Activated naive CD4-positive, alpha-beta T cell treated with anti-CD3 and anti-CD28 coated beads, Interleukin-2, amount 10 ng/mL, durations not matched to agents 7 days and 5 days (primary cell): Measurements from ENCODE around the gene CIAO3.
A peak's percentile ranks its signal among the peaks of the same experiment; 100 is the strongest.
"Not testable (repeated sequence)": the region's sequence is repeated elsewhere in the genome, so short reads cannot be mapped to it uniquely, and the experiment has no call there.

ENCODE experiments used
- CTCF ChIA-PET: fragments of 350-600 bp; sonication (Branson Sonifier 250); formaldehyde crosslinking; loops from one replicate; lab custom pipeline; 2021; ENCODE audit warnings: antibody characterized with exemption; lab: Charles Lee
- DNase-seq: peaks from one replicate; pipeline ENCODE4 v3.0.0-alpha.2; 2020
- H3K27ac Mint-ChIP-seq: one replicate; pipeline ENCODE4 v1.8.0; 2021; ENCODE audit warnings: mild to moderate bottlenecking, moderate library complexity, mixed read lengths
- H3K27me3 Mint-ChIP-seq: one replicate; pipeline ENCODE4 v1.8.0; 2021; ENCODE audit warnings: mild to moderate bottlenecking, mixed read lengths
- H3K36me3 Mint-ChIP-seq: one replicate; pipeline ENCODE4 v1.8.0; 2021; ENCODE audit warnings: mixed read lengths
- H3K4me1 Mint-ChIP-seq: one replicate; pipeline ENCODE4 v1.8.0; 2021; ENCODE audit warnings: mixed read lengths
- H3K4me3 Mint-ChIP-seq: one replicate; pipeline ENCODE4 v1.8.0; 2021; ENCODE audit warnings: mild to moderate bottlenecking, moderate library complexity, mixed read lengths
- H3K9me3 Mint-ChIP-seq: one replicate; pipeline ENCODE4 v1.8.0; 2021; ENCODE audit warnings: mixed read lengths

Gene CIAO3

DNA sequence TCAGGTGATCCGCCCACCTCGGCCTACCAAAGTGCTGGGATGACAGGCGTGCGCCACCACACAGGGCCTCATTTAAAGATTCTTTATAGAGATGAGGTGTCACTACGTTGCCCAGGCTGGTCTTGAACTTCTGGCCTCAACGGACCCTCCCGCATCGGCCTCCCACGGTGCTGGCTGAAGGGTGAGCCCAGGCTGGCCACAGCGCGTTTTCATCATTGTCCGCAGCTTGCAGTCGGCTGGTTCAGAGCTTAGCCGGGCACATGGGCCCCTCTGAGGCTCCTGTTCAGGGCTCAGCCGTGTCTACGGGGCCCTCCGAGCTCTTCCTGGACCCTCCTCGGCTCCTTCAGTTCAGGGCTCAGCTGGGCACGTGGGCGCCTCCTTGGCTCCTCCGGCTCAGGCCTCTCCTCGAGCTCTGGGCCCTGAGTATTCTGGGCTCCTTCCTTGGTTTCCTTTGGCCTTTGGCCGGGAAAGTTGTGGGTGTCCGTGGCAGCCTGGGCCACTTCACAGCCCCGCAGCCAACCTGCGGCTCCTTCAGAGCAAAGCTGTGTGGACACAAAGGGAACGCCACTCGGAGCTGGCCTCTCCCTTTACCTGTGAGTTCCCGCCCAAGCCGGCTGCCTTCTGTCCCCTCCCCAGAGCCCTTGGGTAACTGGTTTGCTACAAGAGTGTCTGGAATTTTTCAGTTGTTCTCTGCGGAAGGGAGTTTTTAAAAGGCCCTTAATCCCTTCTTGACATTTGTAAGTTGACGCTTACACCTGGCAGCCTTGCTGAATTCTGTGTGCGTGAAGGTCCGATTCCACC is 18.5 kb upstream of the CIAO3 start:
- CTCF ChIA-PET: interaction anchor here (1.0 kb wide), 1 partner anchor 27 kb away, joined by 3 read pairs; no protein-coding TSS in a partner anchor
- Mint-ChIP-seq H3K4me3 (no peak overlapping the region), H3K9me3 (no peaks in the 10 kb centered on the region), H3K36me3 (no peaks in the 10 kb centered on the region), H3K4me1 (peaks cover 6% of the 10 kb centered on the region), H3K27me3 (peaks cover 4% of the 10 kb centered on the region), H3K27ac (no peak overlapping the region)
- DNase-seq: no peak

DNA sequence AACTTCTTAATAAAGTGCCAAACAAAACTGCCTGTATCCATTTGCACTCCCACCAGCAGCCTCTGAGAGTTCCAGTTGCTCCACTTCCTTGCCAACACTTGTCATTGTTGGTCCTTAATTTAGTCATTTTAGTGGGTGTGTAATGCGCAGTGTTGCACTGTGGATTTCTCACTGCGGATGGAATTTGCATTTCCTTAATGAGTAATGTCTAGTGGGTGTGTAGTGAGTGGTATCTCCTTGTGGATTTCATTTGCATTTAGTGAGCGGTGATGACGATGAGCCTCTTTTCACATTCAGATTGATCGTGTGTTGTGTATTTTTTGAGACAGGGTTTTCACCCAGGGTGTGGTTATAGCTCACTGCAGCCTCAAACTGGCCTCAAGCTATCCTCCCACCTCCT is 15.6 kb upstream of the CIAO3 start:
- peaks cover 6% of the 10 kb centered on the region for H3K4me1 Mint-ChIP-seq
- peaks cover 4% of the 10 kb centered on the region for H3K27me3 Mint-ChIP-seq
- no peak overlapping the region for H3K4me3 Mint-ChIP-seq
- no peaks in the 10 kb centered on the region for H3K9me3 Mint-ChIP-seq
- H3K27ac Mint-ChIP-seq: no peak overlapping the region
- CTCF ChIA-PET: interaction anchor here (0.7 to 1.0 kb wide), 2 partner anchors 28 to 32 kb away, joined by 3 read pairs; no protein-coding TSS in a partner anchor
- DNase-seq: no peak
- H3K36me3 Mint-ChIP-seq: no peaks in the 10 kb centered on the region

DNA sequence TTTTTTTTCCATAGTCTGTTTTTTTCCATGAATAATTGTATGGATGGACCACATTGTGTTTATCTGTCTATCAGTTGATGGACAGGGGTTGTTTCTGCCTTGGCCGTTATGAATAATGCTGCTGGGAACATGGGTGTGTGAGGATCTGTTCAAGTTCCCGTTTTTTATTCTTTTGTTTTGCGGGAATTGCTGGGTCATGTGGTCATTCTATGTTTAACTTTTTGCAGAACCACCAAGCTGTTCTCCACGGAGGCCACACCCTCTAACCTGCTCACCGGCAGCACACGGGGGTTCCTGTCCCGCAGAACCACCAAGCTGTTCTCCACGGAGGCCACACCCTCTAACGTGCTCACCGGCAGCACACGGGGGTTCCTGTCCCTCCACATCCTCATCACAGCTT is 13.9 kb upstream of the CIAO3 start:
- H3K27me3 Mint-ChIP-seq: peaks cover 8% of the 10 kb centered on the region
- CTCF ChIA-PET: interaction anchor here (1.7 to 2.0 kb wide), 2 partner anchors 14 to 42 kb away, joined by 4 to 5 read pairs; partner anchors contain the start of gene CIAO3
- no peak overlapping the region for H3K27ac Mint-ChIP-seq
- H3K4me1 Mint-ChIP-seq: peaks cover 6% of the 10 kb centered on the region
- no peak overlapping the region for H3K4me3 Mint-ChIP-seq
- no peaks in the 10 kb centered on the region for H3K36me3 Mint-ChIP-seq
- DNase-seq: no peak
- no peaks in the 10 kb centered on the region for H3K9me3 Mint-ChIP-seq

DNA sequence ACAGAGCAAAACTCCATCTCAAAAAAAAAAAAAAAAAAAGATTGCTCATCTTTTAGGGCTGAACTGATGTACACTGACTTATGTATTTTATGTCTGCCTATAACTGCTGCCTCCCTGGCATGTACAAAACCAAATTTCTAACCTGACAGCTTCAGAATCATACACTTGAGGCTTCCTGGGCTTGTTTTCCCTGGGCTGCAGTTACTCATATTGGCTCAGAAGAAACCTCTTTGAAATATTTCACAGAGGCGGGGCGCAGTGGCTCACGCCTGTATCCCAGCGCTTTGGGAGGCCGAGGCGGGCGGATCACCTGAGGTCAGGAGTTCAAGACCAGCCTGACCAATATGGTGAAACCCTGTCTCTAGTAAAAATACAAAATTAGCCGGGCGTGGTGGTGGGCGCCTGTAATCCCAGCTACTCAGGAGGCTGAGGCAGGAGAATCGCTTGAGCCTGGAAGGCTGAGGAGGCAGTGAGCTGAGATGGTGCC is 13.4 kb upstream of the CIAO3 start:
- H3K9me3 Mint-ChIP-seq, H3K27ac Mint-ChIP-seq, DNase-seq, H3K4me3 Mint-ChIP-seq, H3K4me1 Mint-ChIP-seq, H3K27me3 Mint-ChIP-seq, H3K36me3 Mint-ChIP-seq: not testable (repeated sequence)
- CTCF ChIA-PET: interaction anchor here (1.7 to 2.0 kb wide), 2 partner anchors 14 to 42 kb away, joined by 4 to 5 read pairs; partner anchors contain the start of gene CIAO3

DNA sequence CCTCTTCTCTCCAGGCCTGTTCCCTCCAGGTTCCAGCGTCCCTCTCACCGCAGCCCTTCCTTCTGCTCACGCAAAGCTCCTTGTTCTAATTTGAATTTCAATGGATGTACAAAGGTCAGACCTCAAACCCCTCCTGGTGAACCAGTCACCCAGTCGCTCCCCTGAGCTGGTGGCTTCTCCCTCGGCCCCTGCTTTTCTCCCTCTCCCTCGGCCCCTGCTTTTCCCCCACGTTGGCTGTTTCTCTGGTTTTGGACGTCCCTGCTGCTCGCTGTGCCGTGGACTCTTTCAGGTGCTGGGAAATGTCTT is 11.2 kb upstream of the CIAO3 start:
- no peak overlapping the region for H3K4me3 Mint-ChIP-seq
- no peaks in the 10 kb centered on the region for H3K9me3 Mint-ChIP-seq
- CTCF ChIA-PET: interaction anchor here (1.7 kb wide), 1 partner anchor 11 kb away, joined by 3 read pairs; the partner anchor contains the start of gene CIAO3
- peaks cover 4% of the 10 kb centered on the region for H3K27me3 Mint-ChIP-seq
- no peaks in the 10 kb centered on the region for H3K36me3 Mint-ChIP-seq
- peaks cover 3% of the 10 kb centered on the region for H3K4me1 Mint-ChIP-seq
- no peak for DNase-seq
- H3K27ac Mint-ChIP-seq: no peak overlapping the region

DNA sequence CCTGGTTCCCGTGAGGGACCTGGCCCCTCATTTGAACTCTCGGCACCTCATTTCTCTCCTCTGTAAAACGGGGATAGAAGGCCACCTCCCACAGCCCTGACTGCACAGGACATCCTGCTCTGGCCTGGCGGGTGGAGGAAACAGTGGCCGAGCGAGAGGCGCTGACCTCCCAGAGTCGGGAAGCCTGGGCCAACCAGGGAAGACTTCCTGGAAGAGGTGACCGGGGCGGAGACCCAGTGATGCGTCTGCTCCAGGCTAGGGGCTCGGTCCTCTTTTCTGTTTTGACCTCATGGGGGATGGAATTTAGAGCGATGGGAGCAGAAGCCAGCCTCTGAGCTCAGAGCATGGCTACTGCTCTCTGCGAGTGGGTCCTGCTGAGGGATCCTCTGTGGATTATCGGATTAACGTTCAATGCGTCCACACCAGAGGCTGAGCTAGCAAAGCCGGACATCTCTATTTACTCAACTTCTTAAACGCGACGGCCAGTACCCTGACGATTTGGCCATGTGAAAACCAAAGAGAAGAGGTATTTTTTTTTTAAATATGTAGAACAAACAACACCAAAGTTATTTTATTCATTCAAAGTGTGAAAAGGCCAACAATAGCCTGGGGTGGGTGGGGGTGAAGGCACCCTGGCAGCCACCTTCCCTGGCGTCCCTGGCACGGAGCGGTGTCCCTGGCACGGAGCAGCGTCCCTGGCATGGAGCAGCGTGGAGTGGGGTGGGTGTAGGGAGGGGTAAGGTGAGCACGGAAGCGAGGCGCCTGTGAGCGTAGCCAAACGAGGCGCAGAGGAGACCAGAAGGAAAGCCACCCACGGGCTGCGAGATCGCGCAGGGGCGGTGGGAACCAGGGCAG is 10.6 kb upstream of the CIAO3 start:
- H3K4me3 Mint-ChIP-seq: no peak overlapping the region
- CTCF ChIA-PET: interaction anchor here (1.7 kb wide), 1 partner anchor 10 kb away, joined by 3 read pairs; the partner anchor contains the start of gene CIAO3
- H3K9me3 Mint-ChIP-seq: no peaks in the 10 kb centered on the region
- H3K27ac Mint-ChIP-seq: no peak overlapping the region
- H3K4me1 Mint-ChIP-seq: peaks cover 3% of the 10 kb centered on the region
- DNase-seq: no peak
- H3K27me3 Mint-ChIP-seq: peaks cover 4% of the 10 kb centered on the region
- no peaks in the 10 kb centered on the region for H3K36me3 Mint-ChIP-seq

DNA sequence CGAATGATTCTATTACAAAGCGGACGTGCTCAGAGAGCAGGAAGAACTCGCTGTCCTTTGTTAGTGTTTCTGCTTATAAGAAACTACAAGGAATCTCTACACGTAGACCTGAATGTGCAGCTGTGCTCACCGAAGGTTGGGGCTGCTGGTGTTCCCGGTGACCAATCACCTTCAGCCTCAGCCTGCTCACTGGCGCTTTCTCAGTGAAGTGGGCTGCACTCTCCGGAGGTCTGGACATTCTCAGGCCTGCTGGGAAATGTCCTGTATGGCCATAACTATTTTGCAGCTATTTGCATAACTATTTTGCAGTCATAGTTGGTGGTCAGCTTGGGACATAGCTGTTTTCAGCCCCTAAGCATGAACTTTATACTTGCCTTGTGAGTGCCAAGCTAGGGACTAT is 9.7 kb upstream of the CIAO3 start:
- DNase-seq: no peak
- no peaks in the 10 kb centered on the region for H3K36me3 Mint-ChIP-seq
- no peak overlapping the region for H3K4me3 Mint-ChIP-seq
- CTCF ChIA-PET: no interaction called here
- peaks cover 4% of the 10 kb centered on the region for H3K27me3 Mint-ChIP-seq
- H3K9me3 Mint-ChIP-seq: no peaks in the 10 kb centered on the region
- H3K27ac Mint-ChIP-seq: no peak overlapping the region
- peaks cover 3% of the 10 kb centered on the region for H3K4me1 Mint-ChIP-seq

DNA sequence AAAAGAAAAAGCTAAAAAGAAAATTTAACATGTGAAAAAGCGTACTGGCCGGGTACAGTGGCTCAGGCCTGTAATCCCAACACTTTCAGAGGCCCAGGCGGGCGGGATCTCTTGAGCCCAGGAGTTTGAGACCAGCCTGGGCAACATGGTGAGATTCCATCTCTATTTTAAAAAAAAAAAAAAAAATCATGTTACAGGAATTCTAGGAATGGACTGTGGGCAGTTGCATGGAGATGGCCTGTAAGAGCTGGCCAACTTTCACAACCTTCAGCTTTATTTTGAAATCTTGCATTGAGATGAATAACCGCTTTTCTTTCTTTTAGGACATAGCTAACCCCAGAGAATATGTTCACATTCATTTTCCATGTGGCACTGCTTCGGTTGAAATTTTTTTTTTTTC is 8.2 kb upstream of the CIAO3 start:
- CTCF ChIA-PET: interaction anchor here (0.7 kb wide), 1 partner anchor 29 kb away, joined by 3 read pairs; no protein-coding TSS in a partner anchor
- Mint-ChIP-seq H3K27ac (no peak overlapping the region), H3K4me3 (no peak overlapping the region), H3K4me1 (no peaks in the 10 kb centered on the region), H3K36me3 (no peaks in the 10 kb centered on the region), H3K9me3 (no peaks in the 10 kb centered on the region), H3K27me3 (peaks cover 4% of the 10 kb centered on the region)
- no peak for DNase-seq

DNA sequence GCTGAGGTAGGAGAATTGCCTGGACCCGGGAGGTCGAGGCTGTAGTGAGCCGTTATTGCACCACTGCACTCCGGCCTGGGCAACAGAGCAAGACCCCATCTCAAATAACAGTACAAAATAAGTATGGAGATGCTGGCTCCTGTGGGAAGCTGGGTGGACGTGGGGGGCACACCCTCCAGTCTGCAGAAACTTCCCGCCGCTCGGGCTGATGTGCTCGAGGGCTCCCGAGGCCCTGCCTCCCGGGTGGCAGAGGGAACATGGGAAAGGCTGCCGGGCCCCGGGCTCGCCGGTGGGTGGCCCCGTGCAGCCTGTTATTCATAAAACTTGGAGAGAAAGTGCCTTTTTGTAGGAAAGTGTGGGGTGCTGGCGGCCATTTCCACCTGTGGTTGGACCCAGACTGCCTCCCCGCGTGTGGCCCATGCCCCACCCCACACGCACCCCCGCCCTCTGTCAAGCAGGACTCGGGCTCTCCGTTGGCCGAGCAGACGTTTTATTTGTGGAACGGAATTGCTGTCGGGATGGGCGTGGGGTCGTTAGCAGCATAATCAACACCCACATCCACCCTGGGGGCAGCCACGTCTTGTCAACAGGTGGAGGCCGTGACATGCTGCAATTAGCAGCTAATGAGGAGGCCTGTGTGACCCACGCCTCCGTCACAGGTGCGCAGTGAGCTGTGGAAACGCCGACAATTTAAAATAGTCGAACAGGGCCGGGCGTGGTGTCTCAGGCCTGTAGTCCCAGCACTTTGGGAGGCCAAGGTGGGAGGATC is 7.4 kb upstream of the CIAO3 start:
- Mint-ChIP-seq H3K4me1 (no peaks in the 10 kb centered on the region), H3K36me3 (no peaks in the 10 kb centered on the region), H3K4me3 (no peak overlapping the region), H3K9me3 (no peaks in the 10 kb centered on the region), H3K27me3 (peaks cover 4% of the 10 kb centered on the region), H3K27ac (no peak overlapping the region)
- CTCF ChIA-PET: no interaction called here
- no peak for DNase-seq

DNA sequence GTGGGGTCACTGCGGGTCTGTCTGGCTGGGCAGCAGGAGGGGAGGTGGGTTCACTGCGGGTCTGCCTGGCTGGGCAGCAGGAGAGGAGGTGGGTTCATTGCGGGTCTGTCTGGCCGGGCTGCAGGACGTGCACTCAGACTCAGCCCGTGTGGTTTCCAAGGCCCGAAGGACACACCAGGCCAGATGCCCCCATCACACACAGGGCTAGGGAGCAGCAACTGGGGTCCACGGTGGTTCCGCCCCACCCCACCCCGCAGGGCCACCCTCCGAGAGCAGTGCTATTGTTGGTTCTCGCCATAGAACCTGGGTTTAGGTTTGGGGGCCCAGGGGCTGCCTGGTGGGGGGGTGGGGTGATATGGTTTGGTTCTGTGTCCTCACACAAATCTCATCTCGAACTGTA is 5.8 kb upstream of the CIAO3 start:
- CTCF ChIA-PET: no interaction called here
- no peak overlapping the region for H3K4me3 Mint-ChIP-seq
- DNase-seq: no peak
- H3K27me3 Mint-ChIP-seq: peaks cover 4% of the 10 kb centered on the region
- no peaks in the 10 kb centered on the region for H3K36me3 Mint-ChIP-seq
- no peak overlapping the region for H3K27ac Mint-ChIP-seq
- H3K4me1 Mint-ChIP-seq: no peaks in the 10 kb centered on the region
- H3K9me3 Mint-ChIP-seq: no peaks in the 10 kb centered on the region

DNA sequence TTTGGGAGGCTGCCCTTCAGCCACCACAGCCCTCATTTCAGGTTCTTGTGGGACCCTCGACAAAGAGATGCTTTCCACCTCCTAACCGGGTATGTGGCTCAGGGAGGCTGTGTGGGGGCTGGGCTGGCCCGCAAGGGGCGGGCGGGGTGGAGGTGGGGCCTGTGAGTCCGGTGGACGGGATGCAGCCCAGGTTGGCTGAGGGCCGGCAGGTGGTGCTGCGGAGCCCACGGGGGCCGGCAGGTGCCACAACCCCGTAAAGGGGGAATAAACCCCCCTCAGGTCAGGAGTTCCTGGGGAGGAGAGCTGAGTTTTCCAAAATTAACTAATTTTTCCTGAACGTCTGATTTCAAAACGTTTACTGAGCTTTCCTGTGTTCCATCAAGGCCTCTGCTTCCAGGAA is 4.9 kb upstream of the CIAO3 start:
- H3K27ac Mint-ChIP-seq: no peak overlapping the region
- CTCF ChIA-PET: interaction anchor here (1.3 kb wide), 1 partner anchor 10 kb away, joined by 3 read pairs; no protein-coding TSS in a partner anchor

DNA sequence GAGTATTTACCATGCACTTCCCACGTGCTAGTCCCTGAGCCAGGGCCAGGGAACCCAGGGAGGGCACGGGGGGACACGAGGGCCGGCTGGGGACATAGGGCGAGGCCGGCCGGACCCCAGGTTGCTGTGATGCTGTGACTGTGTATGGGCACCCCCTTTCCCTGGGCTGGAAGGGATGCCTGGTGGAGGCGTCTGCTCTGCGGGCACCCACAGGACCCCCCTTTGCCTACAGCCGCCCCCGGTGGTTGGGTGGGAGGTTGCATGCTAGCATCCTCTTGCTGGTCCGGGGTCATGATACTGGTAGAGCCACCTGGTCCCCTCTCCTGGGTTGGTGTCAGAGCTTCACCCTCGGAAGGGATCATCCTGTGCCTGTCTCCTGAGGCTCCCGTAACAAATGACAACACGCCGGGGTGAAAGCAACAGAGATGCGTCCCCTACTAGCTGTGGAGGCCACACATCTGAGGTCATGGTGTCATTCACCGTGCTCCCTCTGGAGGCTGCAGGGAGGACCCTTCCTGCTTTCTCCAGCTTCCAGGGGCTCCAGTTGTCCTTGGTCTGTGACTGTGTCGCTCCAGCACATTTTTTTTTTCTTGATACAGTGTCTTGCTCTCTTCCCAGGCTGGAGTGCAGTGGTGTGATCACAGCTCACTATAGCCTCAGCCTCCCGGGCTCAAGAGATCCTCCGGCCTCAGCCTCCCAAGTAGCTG is 3.1 kb upstream of the CIAO3 start:
- no peaks in the 10 kb centered on the region for H3K9me3 Mint-ChIP-seq
- CTCF ChIA-PET: interaction anchor here (1.5 kb wide), 1 partner anchor 41 kb away, joined by 6 read pairs; no protein-coding TSS in a partner anchor
- H3K4me3 Mint-ChIP-seq: no peak overlapping the region
- H3K27ac Mint-ChIP-seq: no peak overlapping the region
- DNase-seq: no peak
- H3K4me1 Mint-ChIP-seq: peaks cover 10% of the 10 kb centered on the region
- H3K36me3 Mint-ChIP-seq: no peaks in the 10 kb centered on the region
- no peaks in the 10 kb centered on the region for H3K27me3 Mint-ChIP-seq

More for the DNA sequence above, 4.9 kb upstream of the CIAO3 start:
- H3K4me1 Mint-ChIP-seq: no peaks in the 10 kb centered on the region
- no peak overlapping the region for H3K4me3 Mint-ChIP-seq
- H3K36me3 Mint-ChIP-seq: no peaks in the 10 kb centered on the region
- no peaks in the 10 kb centered on the region for H3K9me3 Mint-ChIP-seq
- peak; percentile 35 for DNase-seq
- H3K27me3 Mint-ChIP-seq: no peaks in the 10 kb centered on the region

DNA sequence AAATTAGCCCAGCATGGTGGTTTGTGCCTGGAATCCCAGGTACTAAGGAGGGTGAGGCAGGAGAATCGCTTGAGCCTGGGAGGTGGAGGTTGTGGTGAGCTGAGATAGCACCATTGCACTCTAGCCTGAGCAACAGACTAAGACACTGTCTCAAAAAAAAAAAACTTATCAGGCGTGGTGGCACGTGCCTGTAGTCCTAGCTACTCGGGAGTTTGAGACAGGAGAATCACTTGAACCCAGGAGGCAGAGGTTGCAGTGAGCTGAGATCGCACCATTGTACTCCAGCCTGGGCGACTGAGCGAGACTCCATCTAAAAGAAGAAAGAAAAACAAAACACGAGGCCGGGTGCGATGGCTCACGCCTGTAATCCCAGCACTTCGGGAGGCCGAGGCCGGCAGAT is 2.1 kb upstream of the CIAO3 start:
- not testable (repeated sequence) for H3K36me3 Mint-ChIP-seq, H3K4me3 Mint-ChIP-seq, DNase-seq, H3K9me3 Mint-ChIP-seq, H3K27me3 Mint-ChIP-seq, H3K27ac Mint-ChIP-seq
- CTCF ChIA-PET: interaction anchor here (1.5 to 2.3 kb wide), 2 partner anchors 30 to 42 kb away, joined by 6 to 9 read pairs; no protein-coding TSS in a partner anchor
- H3K4me1 Mint-ChIP-seq: peaks cover 12% of the 10 kb centered on the region
